ENCODE data around the gene RPS19. TPM values are rescaled to one million over a fixed set of nuclear protein-coding genes. Genes with fewer than 3 reads are reported as not detected.
"Not testable (repeated sequence)": the region's sequence is repeated elsewhere in the genome, so short reads cannot be mapped to it uniquely, and the experiment has no call there.

The RPS19 gene
- polyA plus RNA-seq, 5 donors, result 1,580 to 2,598 (median 1,786) TPM

DNA sequence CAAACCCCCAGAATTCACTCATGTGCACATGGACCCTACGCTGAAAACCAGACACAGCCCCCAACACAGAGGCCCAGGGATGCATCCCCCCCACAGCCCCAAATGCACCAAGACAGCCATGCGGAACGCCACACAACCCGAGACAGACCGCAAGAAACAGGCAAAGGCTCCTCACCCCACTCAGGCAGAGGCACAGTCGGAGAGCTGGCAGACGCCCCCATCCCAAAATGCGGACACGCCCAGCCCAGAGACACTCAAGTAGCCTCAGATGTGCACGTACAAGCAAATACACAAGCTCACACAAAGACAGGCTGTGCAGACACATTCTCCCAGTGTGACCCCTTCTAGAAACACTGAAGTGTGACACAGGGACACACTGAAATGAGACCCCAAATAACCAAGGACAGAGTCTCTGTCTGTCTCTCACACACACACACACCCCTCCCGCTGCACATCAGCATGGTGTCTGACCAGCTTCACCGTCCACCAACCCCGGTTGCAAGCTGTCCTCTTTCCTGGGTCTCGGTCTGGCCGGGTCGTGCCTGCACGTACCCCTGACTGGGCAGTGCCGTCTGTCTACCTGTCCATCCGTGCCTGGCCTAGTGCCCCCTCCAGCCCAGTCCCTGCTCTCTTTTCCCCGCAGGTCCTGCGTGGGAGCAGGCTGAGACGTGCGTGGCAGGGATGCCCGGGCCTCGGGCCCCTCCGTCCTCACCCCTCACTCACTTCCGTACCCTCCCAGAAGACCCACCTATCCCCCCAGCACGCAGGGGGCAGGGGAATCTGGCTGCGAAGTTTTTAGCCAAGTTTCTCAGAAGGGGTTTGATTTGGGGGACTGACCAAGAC, 52.1 kb downstream of the RPS19 start:
- no peak for DNase-seq

DNA sequence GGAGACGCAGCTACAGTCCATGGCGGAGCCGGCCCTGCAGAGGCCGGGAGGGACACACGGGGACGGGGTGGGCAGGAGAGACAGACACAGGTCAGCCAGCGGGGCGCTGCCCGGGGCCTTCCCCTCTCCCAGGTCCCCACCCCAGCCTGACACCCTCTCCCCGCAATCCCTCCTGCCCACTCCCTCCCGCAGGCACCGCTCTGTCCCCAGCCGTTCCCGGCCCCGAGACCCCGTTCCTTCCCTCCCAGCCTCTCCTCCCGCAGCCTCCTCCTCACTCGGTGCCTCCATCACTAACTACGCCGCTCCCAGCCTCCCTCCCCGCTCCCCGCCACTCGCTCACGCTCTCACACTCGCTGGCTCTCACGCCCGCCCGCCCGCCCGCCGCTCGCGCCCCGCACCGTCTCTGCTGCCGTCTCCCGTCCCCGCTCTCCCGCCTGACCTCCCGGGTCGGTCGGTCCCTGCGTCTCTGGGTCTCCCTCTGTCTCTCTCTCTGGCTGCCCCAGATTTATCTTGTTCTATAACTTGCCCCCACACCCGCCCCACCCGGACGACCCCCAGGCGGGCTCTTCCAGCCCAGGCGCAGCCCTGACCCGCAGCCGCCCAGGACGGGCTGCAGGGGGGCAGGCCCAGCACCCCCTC, 53.0 kb downstream of the RPS19 start:
- no peak for DNase-seq

DNA sequence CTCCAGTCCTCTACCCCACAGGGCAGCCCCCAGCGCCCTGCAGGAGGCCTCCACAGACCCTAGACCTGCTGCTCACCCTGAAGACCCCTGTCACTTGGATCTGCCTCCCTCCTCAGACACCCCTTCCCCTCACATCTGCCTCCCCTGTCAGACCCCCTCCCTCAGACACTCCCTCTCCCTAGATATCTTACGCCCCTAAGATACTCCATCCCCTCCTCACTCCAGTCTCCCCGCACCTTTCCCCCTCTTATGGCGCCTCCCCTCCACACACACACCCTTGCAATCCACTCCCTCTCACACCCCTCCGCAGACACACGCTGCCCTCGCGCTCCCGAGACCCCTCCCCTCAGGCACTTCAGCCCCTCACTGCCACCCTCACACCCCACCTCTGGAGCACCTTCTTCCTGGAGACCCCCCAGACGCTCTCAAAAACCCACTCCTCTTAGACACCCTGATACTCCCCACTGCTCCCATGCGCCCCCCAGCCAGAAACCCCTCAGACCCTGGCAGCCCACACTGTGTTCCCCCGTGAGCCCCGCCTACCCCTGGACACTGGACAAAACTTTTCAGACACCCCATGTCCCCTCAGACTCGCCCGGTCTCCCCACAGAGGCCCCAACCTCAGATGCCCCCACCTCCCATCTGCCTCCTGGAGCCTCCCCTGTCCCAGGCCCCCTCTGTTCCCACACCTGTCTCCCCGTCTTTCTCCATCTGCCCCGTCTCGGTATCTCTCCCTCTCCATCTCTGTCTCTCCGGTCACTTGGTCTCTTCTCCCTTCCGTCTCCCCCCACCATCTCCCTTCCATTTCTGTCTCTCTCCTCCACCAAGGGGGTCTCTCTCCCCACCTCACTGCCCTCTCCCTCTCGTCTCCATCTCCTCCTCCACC, 53.7 kb downstream of the RPS19 start:
- no peak for DNase-seq

DNA sequence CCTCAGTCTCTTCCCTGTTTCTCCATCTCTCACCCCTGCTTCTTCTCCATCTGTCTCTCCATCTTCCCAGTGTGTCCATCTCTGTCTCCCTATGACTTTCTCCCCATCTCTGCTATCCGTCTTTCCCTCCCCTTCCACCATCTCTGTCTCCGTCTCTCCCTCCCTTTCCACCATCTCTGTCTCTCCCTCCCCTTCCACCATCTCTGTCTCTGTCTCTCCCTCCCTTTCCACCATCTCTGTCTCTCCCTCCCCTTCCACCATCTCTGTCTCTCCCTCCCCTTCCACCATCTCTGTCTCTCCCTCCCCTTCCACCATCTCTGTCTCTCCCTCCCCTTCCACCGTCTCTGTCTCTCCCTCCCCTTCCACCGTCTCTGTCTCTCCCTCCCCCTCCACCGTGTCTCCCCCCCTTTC, 54.4 kb downstream of the RPS19 start:
- not testable (repeated sequence) for DNase-seq

DNA sequence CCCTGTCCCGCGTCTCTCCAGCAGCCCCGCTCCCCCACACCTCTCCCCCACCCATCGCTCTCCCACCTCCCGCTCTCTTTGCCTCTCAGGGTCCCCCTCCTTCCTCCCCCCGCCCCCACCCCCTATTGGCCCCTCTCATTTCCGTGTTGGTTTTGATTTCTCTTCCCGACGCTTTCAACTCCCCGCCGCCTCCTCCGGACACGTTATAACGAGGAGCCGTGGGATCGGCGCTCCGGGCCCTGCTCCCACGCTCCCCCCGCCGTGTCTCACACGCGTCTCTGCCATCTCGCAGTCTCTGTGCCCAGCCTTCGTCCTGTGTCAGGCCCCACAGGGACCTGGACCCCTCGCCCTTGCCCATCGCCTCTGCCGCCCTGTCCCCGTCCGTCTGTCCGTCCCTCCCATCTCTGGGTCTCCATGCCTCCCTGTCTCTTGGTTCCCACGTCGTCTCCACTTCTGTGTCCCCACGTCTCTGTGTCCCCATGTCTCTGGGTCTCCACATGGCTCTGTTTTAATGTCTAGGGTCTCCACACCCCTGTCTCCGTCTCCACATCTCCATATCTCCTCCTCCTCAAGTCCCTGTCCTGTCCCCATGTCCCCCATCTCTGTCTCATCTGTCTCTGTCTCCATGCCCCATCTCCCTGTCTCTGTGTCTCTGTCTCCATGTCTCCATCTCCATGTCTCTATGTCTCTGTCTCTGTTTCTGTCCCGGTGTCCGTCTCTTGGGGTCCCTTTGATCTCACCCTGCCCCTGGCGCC, 55.1 kb downstream of the RPS19 start:
- DNase-seq, result no peak

DNA sequence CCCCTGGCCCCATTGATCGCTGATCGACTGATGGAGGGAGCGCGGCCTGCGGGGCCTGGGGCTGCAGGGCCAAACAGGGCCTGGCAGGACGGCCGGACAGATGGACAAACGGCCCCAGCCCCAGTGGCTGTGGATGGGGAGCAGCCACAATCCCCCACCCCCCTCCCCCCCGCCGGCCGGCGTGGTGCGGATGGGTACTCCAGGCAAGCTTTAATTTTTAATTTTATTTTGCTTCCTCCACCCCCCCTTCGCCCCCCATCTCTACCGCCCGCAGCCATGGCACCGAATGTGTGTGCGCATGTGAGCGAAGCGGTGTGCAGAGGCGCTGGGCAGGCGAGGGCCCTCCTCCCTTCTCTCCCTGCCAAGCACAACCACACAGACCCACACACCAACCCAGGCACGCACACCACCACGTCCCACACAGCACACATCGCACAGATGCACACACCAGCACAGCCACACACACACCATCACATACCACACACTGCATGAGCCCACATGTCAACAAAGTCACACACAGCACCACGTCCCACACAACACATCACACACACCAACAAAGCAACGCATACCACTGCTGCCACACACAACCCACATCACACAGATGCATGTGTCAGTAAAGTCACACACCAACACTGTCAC, 55.8 kb downstream of the RPS19 start:
- DNase-seq, result no peak

DNA sequence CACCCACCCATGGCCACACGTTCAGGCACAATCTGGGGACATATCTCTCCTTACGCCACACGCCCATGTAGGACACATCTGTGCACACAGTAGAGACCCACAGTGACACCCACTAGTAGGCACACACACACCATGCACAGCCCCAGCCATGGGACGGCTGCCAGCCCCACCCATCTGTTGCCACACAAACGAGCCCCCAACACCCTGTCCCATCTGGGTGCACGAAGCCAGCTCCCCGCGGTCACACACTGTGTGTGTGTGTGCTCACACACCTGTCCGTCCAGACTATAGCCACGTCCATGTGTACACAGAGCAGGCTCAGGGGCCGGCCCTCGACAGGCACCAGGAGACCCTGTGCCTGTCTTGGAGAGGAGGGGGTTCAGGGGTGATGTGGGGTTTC, 57.6 kb downstream of the RPS19 start:
- no peak for DNase-seq

DNA sequence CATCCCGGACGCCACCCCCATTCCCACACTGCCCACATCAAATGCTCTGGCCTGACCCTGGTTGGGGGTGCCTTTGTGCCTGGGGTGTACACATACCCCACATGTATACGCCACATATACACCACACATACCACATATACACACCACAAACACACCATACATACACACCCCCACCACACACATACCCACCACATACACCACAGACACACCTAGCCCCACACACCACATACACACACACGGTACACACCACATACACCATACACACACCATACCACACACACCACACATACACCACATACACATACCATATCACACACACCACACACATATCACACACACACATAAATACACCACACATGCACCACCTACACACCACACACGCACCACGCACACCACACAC, 58.0 kb downstream of the RPS19 start:
- DNase-seq, result no peak

DNA sequence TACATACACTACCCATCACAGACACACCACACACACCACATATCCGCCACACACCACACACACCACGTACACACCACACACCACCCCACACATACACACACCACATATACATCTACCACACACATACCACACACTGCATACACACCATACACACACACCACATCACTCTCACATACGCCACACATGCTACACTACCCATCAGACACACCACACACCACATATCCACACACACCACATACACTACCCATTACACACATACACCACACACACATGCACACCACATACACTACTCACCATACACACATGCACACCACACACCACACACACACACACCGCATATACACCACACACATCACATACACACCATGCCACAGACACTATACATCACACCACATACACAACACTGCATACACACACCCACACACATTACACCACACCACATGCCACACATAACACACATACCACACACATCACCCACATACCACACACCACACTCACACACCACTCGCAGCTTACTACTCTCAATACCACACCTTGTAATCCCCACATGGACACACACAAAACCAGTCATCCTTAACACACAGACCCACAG, 58.7 kb downstream of the RPS19 start:
- no peak for DNase-seq

DNA sequence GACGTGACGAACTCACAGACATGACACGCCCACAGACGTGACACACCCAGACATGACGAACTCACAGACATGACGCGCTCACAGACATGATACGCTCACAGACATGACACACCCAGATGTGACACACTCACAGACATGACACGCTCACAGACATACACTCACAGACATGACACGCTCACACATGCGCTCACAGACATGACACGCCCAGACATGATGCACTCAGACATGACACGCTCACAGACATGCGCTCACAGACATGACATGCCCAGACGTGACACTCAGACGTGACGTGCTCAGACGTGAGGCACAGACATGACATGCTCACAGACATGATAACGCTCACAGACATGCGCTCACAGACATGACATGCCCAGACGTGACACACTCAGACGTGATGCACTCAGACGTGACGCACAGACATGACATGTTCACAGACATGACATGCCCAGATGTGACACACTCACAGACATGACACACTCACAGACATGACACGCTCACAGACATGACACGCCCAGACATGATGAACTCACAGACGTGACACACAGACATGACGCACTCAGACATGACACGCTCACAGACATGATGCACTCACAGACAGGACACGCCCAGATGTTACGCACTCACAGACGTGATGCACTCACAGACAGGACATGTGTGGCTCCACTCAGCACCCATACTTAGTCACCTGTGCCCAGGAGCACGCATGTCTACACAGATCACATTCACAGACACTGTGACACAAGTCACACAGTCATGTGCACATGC, 60.1 kb downstream of the RPS19 start:
- no peak for DNase-seq

DNA sequence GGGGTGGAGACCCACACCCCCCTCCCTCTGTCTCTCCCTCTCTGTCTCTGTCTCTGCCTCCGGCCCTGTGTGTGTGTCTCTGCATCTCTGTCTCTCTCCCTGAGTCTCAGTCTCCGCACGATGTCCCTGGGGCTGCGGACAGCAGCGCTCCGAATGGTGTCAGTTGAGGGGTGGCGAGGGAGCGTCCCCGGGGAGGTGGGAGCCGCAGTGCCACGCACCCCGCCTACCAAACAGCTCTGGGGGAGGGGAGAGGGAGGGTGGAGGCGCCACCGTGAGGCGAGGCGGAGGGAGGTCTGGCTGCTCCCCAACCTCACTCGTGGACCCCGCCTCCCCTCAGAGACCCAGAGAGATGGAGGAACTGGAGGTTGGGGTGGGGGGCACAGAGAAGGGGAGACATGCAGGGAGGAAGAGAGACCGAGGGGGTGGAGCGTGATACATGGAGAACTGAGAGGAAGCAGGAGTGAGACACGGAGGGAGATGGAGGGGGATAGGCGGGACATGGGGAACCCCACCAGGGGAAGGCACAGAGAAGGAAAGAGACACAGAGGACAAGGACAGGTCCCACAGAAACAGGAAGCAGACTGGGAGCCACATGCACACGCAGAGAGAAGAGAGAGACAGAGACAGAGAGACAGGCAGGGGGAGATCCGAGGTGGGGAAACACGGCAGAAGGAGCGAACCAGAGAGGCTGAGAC, 61.0 kb downstream of the RPS19 start:
- no peak for DNase-seq

DNA sequence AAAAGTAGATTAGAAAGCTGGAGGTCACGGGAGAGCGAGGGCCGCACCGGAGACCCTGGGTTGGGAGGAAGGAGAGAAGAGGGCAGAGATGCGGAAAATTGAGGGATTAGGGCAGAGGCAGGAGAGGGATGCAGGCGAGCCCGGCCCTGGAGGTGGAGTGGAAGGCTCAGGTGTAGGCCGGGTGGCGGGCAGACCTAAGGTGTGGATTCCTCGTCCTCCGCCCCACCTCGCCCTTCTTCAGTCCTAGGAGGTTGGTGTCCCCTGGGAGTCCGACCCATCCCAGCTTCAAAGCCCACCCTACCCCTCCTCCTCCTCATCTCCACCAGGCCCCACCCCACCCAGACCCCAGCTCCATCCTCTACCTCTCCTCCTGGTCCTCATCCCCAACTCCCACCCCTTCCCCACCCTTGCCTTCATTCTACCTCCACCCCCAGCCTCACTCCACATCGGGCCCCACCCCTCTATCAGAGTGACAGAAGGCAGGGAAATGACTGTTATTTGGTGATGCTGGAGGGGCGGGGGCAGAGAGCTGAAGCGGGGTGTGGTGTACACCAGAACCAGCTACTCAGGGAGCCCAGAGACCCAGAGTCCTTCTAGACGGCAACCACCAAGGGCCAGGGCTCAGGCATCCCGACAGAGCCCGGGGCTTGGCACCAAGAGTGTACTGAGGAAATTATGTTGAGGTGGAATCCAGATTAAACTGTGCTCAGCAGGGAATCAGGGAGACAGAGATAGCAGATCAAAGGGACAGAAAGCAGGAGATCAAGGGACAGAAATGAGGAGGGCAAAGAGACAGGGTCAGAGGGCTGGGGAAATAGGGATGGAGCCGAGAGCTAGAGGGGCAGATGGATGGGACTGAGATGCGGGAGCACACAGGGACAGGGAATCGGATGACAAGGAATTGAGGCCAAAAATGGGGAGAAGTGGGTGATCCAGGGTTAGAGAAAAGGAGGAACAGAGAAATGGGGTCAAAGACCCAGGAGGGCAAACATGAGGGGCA, 61.8 kb downstream of the RPS19 start:
- no peak for DNase-seq

Other genes with a start within 250 kb of the RPS19 start
- gene CEACAM4, start 233.2 kb upstream of the RPS19 start, polyA plus RNA-seq (ENCODE audit: insufficient read depth in 1 of 5, insufficient read length in 5 of 5, low replicate concordance in 1 of 5), result under 1 TPM in 4 of 5 donors, not detected in 1; 0.10 to 0.66 (median 0.30) TPM
- gene CEACAM7, start 172.0 kb upstream of the RPS19 start, polyA plus RNA-seq (ENCODE audit: insufficient read depth in 1 of 5, insufficient read length in 5 of 5, low replicate concordance in 1 of 5), result under 1 TPM in 4 of 5 donors, not detected in 1; 0.06 to 0.22 (median 0.10) TPM
- gene CEACAM5, start 151.6 kb upstream of the RPS19 start, polyA plus RNA-seq (ENCODE audit: insufficient read depth in 1 of 5, insufficient read length in 5 of 5, low replicate concordance in 1 of 5), result under 1 TPM; 0.14 to 0.58 (median 0.23) TPM
- gene CEACAM6, start 104.7 kb upstream of the RPS19 start, polyA plus RNA-seq (ENCODE audit: insufficient read depth in 1 of 5, insufficient read length in 5 of 5, low replicate concordance in 1 of 5), result 1 to 10 TPM; 2.8 to 3.4 (median 2.9) TPM
- gene CEACAM3, start 63.7 kb upstream of the RPS19 start, polyA plus RNA-seq (ENCODE audit: insufficient read depth in 1 of 5, insufficient read length in 5 of 5, low replicate concordance in 1 of 5), result under 1 TPM in 4 of 5 donors, not detected in 1; 0.16 to 0.39 (median 0.23) TPM
- not detected for gene LYPD4, start 15.6 kb upstream of the RPS19 start, polyA plus RNA-seq (ENCODE audit: insufficient read depth in 1 of 5, insufficient read length in 5 of 5, low replicate concordance in 1 of 5)
- gene DMRTC2, start 15.2 kb upstream of the RPS19 start, polyA plus RNA-seq (ENCODE audit: insufficient read depth in 1 of 5, insufficient read length in 5 of 5, low replicate concordance in 1 of 5), result not detected
- gene CD79A, start 17.0 kb downstream of the RPS19 start, polyA plus RNA-seq (ENCODE audit: insufficient read depth in 1 of 5, insufficient read length in 5 of 5, low replicate concordance in 1 of 5), result 1 to 10 TPM in 3 of 5 donors, under 1 TPM in 2; 0.39 to 2.4 (median 1.3) TPM
- 10 to 100 TPM; 51.2 to 86.8 (median 78.4) TPM for gene ARHGEF1, start 22.9 kb downstream of the RPS19 start, polyA plus RNA-seq (ENCODE audit: insufficient read depth in 1 of 5, insufficient read length in 5 of 5, low replicate concordance in 1 of 5)
- under 1 TPM in 4 of 5 donors, not detected in 1; 0.13 to 0.24 (median 0.20) TPM for gene ERFL, start 68.2 kb downstream of the RPS19 start, polyA plus RNA-seq (ENCODE audit: insufficient read depth in 1 of 5, insufficient read length in 5 of 5, low replicate concordance in 1 of 5)
- 100 to 1,000 TPM in 1 of 5 donors, 10 to 100 TPM in 4; 42.9 to 115 (median 68.9) TPM for gene RABAC1, start 99.1 kb downstream of the RPS19 start, polyA plus RNA-seq (ENCODE audit: insufficient read depth in 1 of 5, insufficient read length in 5 of 5, low replicate concordance in 1 of 5)
- under 1 TPM in 3 of 5 donors, not detected in 2; 0.19 to 0.38 (median 0.24) TPM for gene ATP1A3, start 134.0 kb downstream of the RPS19 start, polyA plus RNA-seq (ENCODE audit: insufficient read depth in 1 of 5, insufficient read length in 5 of 5, low replicate concordance in 1 of 5)
- 1 to 10 TPM; 3.8 to 8.0 (median 6.0) TPM for gene GRIK5, start 210.0 kb downstream of the RPS19 start, polyA plus RNA-seq (ENCODE audit: insufficient read depth in 1 of 5, insufficient read length in 5 of 5, low replicate concordance in 1 of 5)
- gene ZNF574, start 215.9 kb downstream of the RPS19 start, polyA plus RNA-seq (ENCODE audit: insufficient read depth in 1 of 5, insufficient read length in 5 of 5, low replicate concordance in 1 of 5), result 10 to 100 TPM in 4 of 5 donors, 1 to 10 TPM in 1; 9.6 to 16.1 (median 12.2) TPM